DMS79 (cell line): ENCODE results near the gene TAOK2.
"Not testable (repeated sequence)": the region's sequence is repeated elsewhere in the genome, so short reads cannot be mapped to it uniquely, and the experiment has no call there.

ENCODE experiments used
- DNase-seq: peaks from one replicate; lab custom pipeline; 2025; lab: John Stamatoyannopoulos, UW

The TAOK2 gene

DNA sequence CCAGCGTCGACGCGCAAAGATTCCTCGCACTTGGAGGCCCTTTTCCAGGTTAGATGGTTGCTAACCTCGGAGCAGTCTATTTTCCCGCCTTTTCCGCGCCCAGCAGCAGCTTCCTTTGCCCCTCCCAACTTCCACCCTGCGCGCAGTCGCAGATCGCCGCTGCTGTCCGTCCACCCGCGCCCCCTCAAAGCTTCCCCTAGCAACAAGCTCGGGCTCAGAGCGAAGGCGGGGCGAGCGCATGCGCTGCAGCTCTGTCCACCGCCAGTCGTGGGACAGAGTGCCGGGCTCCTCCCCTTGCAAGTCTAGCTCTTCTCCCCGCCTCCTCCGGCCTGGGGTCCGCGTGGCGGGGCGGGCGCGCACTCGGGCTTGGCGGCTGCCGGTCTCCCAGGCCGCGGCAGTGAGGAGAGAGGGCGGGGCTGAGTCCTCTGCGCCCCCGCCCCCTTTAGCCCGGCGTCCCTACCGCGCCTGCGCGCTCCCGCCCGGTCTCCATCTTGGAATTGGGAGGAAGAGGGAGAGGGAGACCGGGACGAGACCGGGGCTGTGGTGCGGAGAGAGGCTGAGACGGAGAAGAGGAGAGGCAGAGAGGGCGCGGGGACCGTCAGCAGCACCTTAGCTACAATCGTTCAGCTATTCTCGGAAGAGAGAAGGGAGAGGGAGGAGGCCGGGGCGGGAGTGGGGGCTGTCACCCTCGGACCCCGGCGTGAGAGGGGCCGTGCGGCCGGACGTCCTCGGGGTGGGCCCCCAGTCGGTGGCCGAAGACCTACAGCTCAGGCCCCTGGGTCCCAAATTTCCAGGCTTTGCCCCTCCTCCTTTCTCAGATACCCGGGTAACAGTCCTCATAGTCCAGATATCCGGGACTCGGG, at the start of gene TAOK2:
TAOK2 (plus strand) TSS at position 485 of the 863 bp plus-strand sequence. CDS start 3,905 bp downstream, outside the sequence.
- DNase-seq = peak; percentile 97

DNA sequence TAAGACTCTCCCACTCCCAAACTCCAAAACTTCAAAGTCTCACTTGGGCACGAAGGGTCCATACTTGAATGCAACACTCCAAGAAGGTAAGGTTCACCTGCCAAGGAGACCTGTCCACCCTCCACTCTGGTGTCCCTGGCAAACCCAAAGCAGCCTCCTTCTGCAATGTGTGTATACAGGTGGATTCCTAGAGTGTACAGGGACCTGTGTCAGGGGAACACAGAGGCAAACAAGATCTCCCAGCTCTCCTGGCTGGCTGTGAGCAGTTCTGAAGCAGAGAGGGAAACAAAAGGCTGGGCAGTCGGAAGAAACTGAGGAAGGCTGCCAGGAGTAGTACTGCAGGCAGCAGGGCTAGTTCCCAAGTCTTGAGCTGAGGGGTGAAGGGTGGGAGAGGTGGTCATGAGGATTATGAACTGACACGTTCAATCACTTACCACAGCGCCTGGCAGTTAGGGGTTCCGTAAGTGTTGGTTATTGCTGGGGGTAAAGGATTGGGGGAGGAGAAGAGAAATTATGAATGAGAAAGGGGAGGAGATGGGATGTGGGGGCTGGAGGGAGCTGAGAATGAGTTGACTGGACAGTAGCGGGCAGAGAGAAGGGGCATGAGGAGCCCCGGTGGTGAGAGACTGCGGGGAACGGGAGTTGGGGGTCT, 48.4 kb upstream of the TAOK2 start:
- DNase-seq = no peak

DNA sequence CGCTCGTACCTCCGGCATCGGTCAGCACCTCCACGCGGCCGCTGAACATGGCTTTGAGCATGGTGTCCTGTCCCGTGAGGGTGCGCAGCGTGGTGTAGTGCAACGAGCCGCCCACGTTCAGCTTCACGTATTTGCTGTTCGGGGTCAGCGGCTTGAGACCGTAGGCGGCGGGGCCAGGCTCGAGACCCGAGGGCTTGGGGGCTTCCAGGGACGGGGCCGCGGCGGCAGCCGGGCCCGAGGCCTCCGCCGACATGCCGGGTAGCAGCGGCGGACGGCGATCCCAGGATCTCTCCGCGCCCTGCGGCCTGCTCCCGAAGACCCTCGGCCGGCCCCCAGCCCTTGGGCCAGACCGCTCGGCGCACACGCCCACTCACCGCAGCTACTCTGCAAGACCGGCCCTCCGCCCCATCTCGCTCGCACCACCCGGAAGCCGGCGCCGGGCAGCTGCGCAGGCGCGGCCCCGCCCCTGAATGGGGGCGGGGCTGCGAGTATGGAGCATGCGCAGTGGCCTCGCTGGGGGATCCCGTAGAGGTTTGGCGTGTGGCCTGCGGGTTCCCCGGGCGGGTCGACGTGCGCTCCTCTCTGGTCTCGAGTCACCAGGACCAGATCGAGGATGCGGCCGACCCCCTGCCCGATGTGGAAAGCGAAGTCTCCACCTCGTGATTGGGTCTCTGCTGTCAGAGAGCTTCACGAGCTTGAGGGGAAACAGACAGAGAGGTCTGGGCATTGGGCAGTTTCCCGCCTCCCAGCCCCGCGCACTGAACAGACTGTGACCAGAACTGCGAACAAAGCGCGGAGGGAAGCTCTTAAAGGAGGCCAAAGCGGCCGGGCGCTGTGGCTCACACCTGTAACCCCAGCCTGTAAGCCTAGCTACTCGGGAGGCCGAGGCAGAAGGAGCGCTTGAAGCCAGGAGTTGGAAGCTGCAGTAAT, 47.6 kb upstream of the TAOK2 start, which contains the start of gene KCTD13:
KCTD13 (minus strand) TSS at position 446 of the 930 bp plus-strand sequence; CDS start at position 253, 193 bp downstream.
- DNase-seq = peak; percentile 67

DNA sequence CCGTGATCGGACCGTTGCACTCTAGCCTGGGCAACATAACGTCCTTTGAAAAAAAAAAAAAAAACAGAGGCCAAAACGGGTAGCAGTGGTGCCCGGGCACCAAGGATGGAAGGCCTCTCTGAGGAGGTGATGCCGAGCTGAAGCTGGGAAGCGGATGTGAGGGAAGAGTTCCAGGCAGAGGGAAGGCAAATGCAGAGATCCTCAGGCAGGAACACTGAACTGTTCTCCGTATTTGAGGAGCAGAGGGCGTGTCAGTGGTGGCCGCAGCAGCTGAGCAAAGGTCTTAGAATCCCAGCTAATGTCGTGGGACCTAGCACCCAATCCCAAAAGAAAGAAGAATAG, 47.0 kb upstream of the TAOK2 start:
- peak; percentile 30 for DNase-seq

DNA sequence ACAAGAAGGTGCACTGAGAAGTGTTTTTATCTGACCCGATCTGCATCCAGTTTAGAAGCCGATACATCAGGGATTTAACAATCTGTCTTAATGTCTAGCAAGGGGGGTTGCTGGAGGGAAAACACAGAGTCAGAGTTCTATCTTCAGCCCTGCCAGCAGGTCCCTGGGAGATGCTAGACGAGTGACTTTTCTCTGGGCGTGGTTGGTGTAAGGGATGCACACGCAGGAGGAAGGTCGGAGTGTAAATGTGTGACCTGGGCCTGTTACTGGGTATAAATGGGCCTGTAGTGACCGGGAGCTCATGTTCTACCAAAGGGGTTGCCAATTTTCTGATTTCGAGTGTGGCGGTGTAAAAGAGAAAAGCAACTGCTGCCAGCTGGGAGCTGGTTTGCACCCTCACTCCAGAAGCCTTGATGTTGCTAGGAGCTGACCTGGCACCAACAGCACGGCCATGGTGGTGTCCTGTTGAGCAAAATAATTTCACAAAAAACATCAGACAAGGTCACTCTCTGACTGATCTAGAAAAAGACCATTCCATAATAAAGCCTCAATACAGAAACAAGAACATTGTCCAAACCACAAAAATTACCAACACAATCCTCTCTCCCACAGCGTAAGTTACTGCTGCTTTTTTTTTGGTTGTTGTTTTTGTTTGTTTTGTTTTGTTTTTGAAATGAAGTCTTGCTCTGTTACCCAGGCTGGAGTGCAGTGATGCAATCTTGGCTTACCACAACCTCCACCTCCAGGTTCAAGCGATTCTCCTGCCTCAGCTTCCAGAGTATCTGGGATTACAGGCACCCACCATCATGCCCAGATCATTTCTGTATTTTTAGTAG, 46.4 kb upstream of the TAOK2 start:
- no peak for DNase-seq

DNA sequence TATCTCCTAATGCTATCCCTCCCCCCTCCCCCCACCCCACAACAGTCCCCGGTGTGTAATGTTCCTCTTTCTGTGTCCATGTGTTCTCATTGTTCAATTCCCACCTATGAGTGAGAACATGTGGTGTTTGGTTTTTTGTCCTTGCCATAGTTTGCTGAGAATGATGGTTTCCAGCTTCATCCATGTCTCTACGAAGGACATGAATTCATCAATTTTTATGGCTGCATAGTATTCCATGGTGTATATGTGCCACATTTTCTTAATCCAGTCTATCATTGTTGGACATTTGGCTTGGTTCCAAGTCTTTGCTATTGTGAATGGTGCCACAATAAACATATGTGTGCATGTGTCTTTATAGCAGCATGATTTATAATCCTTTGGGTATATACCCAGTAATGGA, 41.9 kb upstream of the TAOK2 start:
- DNase-seq = not testable (repeated sequence)

DNA sequence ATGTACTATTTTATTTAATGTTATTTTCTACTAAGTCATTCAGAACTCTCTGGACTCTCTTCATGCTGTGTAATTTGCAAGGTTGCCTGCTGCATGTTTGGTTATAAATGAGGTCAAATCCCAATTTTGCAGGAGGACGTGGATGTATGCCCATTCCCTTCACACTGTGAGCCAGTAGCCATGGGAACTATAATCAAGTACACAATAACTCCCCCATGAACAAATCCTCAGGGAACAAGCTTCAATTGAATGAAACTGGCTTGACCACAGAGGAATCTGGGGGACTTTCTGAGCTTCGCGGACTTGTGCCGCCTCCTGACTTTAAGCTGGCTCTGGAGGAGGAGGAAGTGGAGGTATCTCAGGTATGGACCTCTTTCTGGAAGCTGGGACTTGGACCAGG, 33.0 kb upstream of the TAOK2 start:
- DNase-seq = peak; percentile 61

DNA sequence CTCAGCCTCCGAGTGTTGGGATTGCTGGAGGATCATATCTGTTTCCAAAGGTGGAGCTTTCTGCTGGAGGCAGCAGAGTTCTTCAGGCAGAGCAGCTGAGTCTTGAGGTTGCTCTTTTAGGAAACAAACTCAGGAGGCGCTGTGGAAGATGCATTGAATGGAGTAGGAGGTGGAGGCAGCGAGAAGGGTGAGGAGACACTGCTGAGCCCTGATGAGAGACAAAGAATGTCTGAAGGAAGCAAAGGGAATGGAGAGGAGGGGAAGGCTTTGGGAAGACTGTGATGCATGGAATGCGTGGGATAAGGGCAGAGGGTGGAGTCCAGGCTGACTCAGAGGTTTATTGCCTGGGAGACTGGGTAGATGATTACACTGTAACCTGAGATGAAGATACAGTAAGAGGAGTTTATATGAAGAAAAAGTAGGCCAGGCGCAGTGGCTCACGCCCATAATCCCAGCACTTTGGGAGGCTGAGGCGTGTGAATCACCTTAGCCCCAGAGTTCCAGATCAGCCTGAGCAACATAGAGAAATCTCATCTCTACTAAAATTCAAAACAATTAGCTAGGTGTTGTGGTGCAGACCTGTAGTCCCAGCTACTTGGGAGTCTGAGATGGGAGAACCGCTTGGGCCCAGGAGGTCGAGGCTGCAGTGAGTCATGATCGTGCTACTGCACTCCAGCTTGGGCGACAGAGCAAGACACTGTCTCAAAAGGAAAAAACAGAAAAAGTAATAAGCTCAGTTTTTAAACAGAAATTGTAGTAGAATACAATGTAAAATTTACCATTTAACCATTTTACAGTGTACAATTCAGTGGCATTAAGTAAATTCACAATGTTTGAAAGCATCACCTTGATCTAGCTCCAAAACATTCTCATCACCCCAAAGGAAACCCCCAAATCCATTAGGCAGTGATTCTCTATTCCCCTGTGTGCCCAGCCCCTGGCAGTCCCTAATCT, 29.5 kb upstream of the TAOK2 start:
- no peak for DNase-seq

DNA sequence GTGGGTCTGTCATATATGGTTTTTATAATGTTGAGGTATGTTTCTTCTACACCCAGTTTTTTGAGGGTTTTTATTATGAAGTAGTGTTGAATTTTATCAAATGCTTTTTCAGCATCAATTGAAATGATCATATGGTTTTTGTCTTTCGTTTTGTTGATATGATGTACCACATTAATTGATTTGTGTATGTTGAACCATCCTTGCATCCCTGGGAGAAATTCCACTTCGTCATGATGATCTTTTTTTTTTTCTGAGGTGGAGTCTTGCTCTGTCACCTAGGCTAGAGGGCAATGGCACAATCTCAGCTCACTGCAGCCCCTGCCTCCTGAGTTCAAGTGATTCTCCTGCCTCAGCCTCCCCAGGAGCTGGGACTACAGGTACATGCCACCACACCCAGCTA, 25.8 kb upstream of the TAOK2 start:
- no peak for DNase-seq

DNA sequence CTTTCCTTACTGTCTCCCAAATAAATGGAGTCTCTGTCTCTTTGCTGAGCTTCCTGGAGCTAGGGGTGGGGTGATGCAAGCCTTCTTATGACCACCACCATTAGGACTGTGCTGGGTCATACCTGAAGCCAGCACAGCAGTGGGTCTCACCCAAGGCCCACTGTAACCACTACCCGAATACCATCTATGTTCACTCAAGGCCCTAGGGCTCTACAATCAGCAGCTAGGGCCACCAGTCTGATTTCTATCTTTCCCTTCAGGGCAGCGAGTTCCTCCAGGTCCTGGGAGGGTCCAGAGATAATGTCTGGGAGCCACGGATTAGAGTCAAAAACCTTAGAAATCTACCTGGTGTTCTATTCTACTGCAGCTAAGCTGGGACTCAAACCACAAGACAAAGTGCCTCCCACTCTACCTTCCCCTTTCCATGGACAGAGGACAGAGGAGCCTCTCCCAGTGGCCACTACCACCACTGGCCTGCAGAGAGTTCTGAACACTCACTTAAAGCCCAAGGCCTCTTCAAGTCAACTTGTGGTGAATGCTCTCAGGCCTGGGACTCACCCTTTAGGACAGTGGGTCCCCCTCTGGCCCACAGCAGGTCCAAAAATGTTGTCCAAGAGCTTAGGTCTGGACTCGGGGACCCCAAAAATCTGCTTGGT, 22.7 kb upstream of the TAOK2 start:
- no peak for DNase-seq

DNA sequence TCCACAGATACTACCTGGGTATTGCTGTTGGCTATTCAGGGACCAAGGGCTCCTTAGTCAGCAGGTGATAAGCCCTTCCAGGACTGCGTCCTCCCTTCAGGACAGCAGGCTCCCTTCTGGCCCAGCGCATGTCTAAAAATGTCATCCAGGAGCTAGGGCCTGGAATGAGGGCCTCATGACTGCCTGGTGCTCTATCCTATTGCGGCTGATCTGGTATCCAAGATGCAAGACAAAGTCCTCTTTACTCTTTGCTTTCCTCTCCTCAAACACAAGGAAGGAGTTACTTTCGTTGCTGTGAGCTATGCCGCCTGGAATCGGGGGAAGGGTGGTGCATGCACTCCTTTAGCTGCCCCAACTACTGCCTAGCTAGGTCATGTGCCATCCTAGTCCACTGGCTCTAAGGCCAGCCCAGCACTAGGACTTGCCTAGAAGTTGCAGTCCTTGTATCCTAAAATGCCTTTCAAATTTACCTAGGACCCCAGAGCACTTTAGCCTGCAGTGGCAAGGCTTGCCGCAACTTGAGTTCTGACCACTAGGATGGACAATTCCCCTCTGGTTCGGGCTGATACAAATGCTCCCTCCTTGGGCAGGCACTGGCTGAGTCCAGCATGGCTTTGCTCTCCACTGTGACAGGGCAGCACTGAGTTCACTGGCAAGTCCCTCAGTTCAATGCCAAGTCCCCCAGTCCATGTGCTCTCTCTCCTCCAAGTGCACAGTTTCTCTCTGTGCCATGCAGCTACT, 21.9 kb upstream of the TAOK2 start:
- DNase-seq = no peak

DNA sequence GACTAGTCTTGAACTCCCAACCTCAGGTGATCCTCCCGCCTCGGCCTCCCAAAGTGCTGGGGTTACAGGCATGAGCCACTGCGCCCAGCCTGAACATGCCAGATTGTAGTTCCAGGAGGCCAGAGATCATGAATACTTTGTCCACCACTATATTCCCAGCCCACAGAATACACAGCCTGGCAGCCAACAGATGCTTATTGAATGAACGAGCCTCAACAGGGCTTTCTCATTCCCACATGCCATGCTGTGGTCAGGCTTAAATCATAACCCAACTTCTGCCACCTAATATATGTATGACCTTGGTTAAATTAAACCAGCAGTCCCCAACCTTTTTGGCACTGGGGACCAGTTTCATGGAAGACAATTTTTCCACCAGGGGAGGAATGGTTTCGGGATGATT, 14.9 kb upstream of the TAOK2 start:
- no peak for DNase-seq

DNA sequence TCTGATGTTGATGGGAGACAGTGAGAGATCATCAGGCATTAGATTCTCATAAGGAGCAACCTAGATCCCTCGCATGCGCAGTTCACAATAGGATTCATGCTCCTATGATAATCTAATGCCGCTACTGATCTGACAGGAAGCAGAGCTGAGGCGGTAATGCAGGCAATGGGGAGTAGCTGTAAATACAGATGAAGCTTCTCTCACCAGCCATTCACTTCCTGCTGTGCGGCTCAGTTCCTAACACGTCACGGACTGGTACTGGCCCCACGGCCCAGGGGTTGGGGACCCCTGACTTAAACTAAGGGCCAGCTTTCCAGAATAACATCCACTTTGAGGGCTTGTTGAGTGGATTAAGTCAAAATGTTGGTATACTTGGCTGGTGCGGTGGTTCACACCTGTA, 14.4 kb upstream of the TAOK2 start:
- DNase-seq = no peak

DNA sequence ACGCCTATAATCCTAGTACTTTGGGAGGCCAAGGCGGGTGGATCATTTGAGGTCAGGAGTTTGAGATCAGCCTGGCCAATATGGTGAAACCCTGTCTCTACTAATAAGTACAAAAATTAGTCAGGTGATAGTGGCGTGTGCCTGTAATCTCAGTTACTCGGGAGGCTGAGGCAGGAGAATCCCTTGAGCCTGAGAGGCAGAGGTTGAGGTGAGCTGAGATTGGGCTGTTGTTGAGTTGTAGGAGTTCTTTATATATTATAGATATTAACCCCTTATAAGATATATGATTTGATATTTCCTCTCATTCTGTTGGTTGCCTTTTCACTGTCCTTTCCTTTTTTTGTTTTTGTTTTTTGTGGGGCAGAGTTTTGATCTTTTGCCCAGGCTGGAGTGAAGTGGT, 13.8 kb upstream of the TAOK2 start:
- not testable (repeated sequence) for DNase-seq

DNA sequence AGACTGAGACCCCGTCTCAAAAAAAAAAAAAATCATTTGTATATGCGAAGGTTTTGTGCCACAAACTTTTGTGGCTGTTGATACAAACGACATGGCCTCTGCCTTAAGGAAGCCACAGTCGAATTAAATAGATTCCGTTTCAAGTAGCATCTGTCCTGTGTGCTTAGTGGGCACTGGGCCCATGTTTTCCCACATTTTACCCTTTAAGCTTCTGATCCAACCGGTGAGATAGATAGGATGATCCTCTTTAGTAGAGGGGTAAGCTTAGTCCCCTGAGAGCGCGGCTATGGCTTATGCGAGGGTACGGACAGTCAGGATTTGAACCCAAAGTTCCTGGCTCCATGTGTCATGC, 12.6 kb upstream of the TAOK2 start:
- no peak for DNase-seq

DNA sequence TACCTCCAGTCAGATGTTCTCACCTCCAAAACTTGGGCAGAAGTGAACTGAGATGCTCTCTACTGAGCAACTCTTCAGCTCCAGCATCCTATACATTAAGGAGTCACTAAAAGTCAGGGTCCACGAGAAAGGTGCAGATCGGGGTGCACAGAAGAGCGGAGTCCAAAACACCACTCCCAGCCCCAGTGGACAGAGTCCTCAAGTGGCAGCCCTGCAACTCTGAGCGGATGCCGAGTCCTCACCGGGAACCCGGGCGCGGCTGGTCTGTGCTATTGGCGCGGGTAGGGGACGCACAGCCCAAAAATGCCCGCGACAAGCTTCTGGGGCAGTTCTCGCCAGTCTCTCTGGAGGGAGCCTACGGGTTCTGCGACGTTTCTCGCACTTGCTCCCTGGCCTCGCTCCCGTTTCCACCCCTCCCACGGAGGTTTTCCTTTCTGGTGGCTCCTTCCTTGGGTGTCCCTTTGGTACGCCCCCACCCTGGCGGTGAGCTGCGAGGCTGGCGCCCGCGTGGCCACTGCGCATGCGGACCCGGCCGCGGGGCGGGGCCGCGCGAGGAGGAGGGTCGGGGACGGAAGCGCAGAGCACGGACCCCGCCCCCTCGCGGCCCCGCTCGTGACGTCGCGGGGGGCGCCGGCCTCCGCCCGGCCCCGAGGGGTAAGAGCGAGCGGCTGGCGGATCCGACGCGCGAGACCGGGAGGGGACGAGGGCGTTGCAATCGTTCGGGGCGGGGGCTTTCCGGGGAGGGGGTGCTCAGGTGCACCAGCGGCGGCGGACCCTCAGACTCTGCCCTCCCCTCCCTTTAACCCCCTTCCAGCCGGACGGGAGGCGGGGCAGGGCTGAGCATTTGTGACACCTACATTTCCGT, 12.0 kb upstream of the TAOK2 start, which contains the start of gene TMEM219:
TMEM219 (plus strand) TSS at position 601 of the 865 bp plus-strand sequence. CDS start 1,065 bp downstream, outside the sequence.
- DNase-seq = peak; percentile 66

DNA sequence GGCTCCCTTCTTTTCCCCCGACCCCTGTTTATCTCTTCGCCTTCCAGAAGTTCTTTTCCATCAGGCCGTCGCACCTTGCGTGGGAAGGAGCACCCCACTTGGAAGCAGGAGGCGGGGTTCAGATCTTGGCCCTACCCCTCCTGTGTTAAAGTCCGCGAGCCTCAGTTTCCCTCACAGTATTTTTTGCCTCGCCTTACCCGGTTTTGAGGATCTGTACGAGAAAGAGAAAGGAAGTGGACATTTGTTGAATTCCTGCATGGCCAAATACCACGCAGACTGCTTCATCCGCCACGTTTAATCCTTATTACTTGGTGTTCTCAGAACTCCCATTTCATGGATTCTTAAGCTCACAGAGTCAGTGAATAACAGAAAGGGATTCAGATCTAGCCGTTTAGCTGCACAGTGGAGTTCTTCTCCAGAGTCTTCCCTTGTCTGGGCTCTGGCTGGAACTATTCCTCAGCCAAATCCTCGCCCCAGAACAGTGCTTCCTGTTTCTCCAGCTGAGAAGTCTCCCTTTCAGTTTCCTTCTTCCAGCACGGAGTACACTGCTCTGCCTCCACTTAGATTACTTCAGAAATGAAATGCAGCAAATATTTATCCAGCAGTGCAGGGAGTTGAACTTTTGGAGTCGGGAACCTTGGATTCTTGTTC, 11.2 kb upstream of the TAOK2 start:
- DNase-seq = no peak
